ENCODE results near the gene ABHD3. TPM values are rescaled to one million over a fixed set of nuclear protein-coding genes. Genes with fewer than 3 reads are reported as not detected.
"Not testable (repeated sequence)": the region's sequence is repeated elsewhere in the genome, so short reads cannot be mapped to it uniquely, and the experiment has no call there.

Gene ABHD3
- total RNA-seq, 1 experiment from 2014 or later = 23.3 TPM

DNA sequence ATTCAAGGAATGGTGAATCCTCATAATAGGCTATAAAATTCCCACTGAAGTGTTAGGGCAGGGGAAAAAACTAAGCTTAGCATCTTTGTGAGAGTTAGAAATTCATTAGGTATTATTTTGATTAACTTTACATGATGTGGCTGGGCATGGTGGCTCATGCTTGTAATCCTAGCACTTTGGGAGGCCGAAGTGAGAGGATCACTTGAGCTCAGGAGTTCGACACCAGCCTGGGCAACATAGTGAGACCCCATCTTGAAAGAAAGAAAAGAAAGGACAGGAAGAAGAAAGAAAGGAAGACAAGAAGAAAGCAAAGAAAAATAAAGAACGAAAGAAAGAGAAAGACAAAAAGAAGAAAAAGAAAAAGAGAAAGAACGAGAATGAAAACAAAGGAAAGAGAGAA, 52.5 kb downstream of the ABHD3 start:
- no TSS peak for BruUV-seq (replicated peaks)

DNA sequence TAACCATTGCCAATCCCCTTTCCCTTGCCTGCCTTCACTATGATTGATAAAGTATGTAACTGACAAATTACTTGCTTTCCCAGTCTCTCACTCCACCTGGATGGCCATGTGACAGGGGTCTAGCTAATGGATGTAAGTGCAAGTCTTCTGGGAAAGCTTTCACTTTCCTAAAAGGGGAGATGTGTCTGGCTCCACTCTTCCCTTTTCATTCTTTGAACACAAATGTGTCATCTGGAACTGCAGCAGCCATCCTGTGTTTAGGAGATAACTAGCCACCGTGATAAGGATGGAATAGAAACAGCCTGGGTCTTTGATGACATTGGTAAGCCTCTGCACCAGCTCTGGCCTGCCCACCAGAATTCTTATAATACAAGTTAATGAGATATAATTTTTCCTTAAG, 54.3 kb downstream of the ABHD3 start:
- TF ChIP-seq SIN3A (IDR thresholded peaks at IDR 0.05; ENCODE audit: borderline replicate concordance, insufficient read depth, low read depth, low read length) (no peak), POLR2AphosphoS5 (IDR thresholded peaks at IDR 0.05; ENCODE audit: low read depth, low read length) (no peak), TCF7L2 (IDR thresholded peaks at IDR 0.05; ENCODE audit: low read depth, low read length) (no peak)
- TF ChIP-seq, protein P1, sequence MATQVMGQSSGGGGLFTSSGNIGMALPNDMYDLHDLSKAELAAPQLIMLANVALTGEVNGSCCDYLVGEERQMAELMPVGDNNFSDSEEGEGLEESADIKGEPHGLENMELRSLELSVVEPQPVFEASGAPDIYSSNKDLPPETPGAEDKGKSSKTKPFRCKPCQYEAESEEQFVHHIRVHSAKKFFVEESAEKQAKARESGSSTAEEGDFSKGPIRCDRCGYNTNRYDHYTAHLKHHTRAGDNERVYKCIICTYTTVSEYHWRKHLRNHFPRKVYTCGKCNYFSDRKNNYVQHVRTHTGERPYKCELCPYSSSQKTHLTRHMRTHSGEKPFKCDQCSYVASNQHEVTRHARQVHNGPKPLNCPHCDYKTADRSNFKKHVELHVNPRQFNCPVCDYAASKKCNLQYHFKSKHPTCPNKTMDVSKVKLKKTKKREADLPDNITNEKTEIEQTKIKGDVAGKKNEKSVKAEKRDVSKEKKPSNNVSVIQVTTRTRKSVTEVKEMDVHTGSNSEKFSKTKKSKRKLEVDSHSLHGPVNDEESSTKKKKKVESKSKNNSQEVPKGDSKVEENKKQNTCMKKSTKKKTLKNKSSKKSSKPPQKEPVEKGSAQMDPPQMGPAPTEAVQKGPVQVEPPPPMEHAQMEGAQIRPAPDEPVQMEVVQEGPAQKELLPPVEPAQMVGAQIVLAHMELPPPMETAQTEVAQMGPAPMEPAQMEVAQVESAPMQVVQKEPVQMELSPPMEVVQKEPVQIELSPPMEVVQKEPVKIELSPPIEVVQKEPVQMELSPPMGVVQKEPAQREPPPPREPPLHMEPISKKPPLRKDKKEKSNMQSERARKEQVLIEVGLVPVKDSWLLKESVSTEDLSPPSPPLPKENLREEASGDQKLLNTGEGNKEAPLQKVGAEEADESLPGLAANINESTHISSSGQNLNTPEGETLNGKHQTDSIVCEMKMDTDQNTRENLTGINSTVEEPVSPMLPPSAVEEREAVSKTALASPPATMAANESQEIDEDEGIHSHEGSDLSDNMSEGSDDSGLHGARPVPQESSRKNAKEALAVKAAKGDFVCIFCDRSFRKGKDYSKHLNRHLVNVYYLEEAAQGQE (IDR thresholded peaks at IDR 0.05; ENCODE audit: insufficient read depth in 1 of 2, low read depth in 2 of 2, low read length in 1 of 2) = no peak
- TF ChIP-seq, protein P2, sequence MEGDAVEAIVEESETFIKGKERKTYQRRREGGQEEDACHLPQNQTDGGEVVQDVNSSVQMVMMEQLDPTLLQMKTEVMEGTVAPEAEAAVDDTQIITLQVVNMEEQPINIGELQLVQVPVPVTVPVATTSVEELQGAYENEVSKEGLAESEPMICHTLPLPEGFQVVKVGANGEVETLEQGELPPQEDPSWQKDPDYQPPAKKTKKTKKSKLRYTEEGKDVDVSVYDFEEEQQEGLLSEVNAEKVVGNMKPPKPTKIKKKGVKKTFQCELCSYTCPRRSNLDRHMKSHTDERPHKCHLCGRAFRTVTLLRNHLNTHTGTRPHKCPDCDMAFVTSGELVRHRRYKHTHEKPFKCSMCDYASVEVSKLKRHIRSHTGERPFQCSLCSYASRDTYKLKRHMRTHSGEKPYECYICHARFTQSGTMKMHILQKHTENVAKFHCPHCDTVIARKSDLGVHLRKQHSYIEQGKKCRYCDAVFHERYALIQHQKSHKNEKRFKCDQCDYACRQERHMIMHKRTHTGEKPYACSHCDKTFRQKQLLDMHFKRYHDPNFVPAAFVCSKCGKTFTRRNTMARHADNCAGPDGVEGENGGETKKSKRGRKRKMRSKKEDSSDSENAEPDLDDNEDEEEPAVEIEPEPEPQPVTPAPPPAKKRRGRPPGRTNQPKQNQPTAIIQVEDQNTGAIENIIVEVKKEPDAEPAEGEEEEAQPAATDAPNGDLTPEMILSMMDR (IDR thresholded peaks at IDR 0.05) = no peak
- Histone ChIP-seq H3K36me3 (ENCODE audit: control insufficient read depth, insufficient read depth, low read length) (no peaks in the 10 kb centered on the region; the same call in 1 of the 2 replicates), H3K27me3 (ENCODE audit: control insufficient read depth, insufficient read depth, low read length) (no peaks in the 10 kb centered on the region), H3K27ac (ENCODE audit: low read length) (no peak overlapping the region), H3K9me3 (ENCODE audit: control insufficient read depth, insufficient read depth, low read depth, low read length) (no peaks in the 10 kb centered on the region), H3K4me1 (ENCODE audit: control insufficient read depth, insufficient read depth, low read length) (no peaks in the 10 kb centered on the region), H3K4me3 (ENCODE audit: low read depth in 2 of 2, low read length in 2 of 2) (no peak overlapping the region)
- ATAC-seq (no peak), DNase-seq (ENCODE audit: low read depth, low spot score) (no peak)
- in situ Hi-C loops (cut with HindIII; ENCODE audit: low pct_unique_long_range_greater_than_20kb, low sequenced_read_pairs) = no loop called here
- intact Hi-C loops (cut with micrococcal nuclease; ENCODE audit: unreplicated experiment) = no loop called here
- no TSS peak for BruUV-seq (replicated peaks)
- POLR2A ChIA-PET = no interaction called here
- CTCF ChIA-PET = no interaction called here

More for the DNA sequence above, 52.5 kb downstream of the ABHD3 start:
- Histone ChIP-seq H3K4me3 (ENCODE audit: low read depth in 2 of 2, low read length in 2 of 2) (no peak overlapping the region), H3K4me1 (ENCODE audit: control insufficient read depth, insufficient read depth, low read length) (no peaks in the 10 kb centered on the region), H3K36me3 (ENCODE audit: control insufficient read depth, insufficient read depth, low read length) (no peaks in the 10 kb centered on the region; the same call in 1 of the 2 replicates), H3K27me3 (ENCODE audit: control insufficient read depth, insufficient read depth, low read length) (no peaks in the 10 kb centered on the region), H3K9me3 (ENCODE audit: control insufficient read depth, insufficient read depth, low read depth, low read length) (no peaks in the 10 kb centered on the region), H3K27ac (ENCODE audit: low read length) (no peak overlapping the region)
- ChIA-PET POLR2A (no interaction called here), CTCF (no interaction called here)
- DNase-seq (ENCODE audit: low read depth, low spot score) = no peak
- in situ Hi-C loops (cut with HindIII; ENCODE audit: low pct_unique_long_range_greater_than_20kb, low sequenced_read_pairs) = no loop called here
- TF ChIP-seq, protein P1 (IDR thresholded peaks at IDR 0.05; ENCODE audit: insufficient read depth in 1 of 2, low read depth in 2 of 2, low read length in 1 of 2) = no peak
- TF ChIP-seq TCF7L2 (IDR thresholded peaks at IDR 0.05; ENCODE audit: low read depth, low read length) (no peak), SIN3A (IDR thresholded peaks at IDR 0.05; ENCODE audit: borderline replicate concordance, insufficient read depth, low read depth, low read length) (no peak)
- TF ChIP-seq, protein P2 (IDR thresholded peaks at IDR 0.05) = no peak
- no peak for ATAC-seq
- intact Hi-C loops (cut with micrococcal nuclease; ENCODE audit: unreplicated experiment) = no loop called here

DNA sequence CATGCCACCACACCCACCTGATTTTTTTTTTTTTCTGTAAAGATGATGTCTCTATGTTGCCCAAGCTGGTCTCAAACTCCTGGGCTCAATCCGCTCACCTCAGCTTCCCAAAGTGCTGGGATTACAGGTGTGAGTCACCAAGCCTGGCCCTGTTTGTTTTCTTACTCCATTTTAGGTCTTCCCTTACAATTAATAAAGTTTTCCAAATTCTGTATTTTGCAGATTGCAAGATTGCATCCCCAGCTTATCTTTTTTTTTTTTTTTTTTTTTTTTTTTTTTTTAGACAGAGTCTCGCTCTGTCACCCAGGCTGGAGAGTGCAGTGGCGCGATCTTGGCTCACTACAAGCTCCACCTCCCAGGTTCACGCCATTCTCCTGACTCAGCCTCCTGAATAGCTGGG, 64.2 kb downstream of the ABHD3 start:
- H3K9me3 ChIP-seq (ENCODE audit: control insufficient read depth, insufficient read depth, low read depth, low read length); in situ Hi-C loops (cut with HindIII; ENCODE audit: low pct_unique_long_range_greater_than_20kb, low sequenced_read_pairs); H3K27ac ChIP-seq (ENCODE audit: low read length); H3K4me1 ChIP-seq (ENCODE audit: control insufficient read depth, insufficient read depth, low read length); BruUV-seq (replicated peaks); CTCF ChIA-PET; ATAC-seq; H3K36me3 ChIP-seq (ENCODE audit: control insufficient read depth, insufficient read depth, low read length); H3K4me3 ChIP-seq (ENCODE audit: low read depth in 2 of 2, low read length in 2 of 2); DNase-seq (ENCODE audit: low read depth, low spot score); intact Hi-C loops (cut with micrococcal nuclease; ENCODE audit: unreplicated experiment); H3K27me3 ChIP-seq (ENCODE audit: control insufficient read depth, insufficient read depth, low read length): not testable (repeated sequence)
- POLR2A ChIA-PET = interaction anchor here (0.6 kb wide), 1 partner anchor 1384 kb away, joined by 3 read pairs; no protein-coding TSS in a partner anchor

Measured in Panc1 (cell line).